MCF 10A (cell line): ENCODE data around the gene RAB27B. TPM values are rescaled to one million over a fixed set of nuclear protein-coding genes. Genes with fewer than 3 reads are reported as not detected.

ENCODE experiments used
- BruUV-seq: library from RNA; stranded (reverse); fragments of 400-500 nt; replicated peaks from 2 replicates; lab custom pipeline; 2021; lab: Mats Ljungman, UMichigan
- CTCF ChIA-PET: fragments of 300-600 bp; sonication (Branson Sonifier 250); formaldehyde crosslinking; extraction: SDS; loops from one replicate; lab custom pipeline; 2021; ENCODE audit warnings: antibody characterized with exemption, inconsistent platforms; lab: Yijun Ruan, JAX
- POLR2A ChIA-PET: fragments of 300-600, 350-650 bp; sonication (Branson Sonifier 250); formaldehyde crosslinking; extraction: SDS; loops from one replicate; lab custom pipeline; 2020; ENCODE audit warnings: antibody characterized with exemption, inconsistent platforms; lab: Yijun Ruan, JAX
- DNase-seq: peaks from one replicate; pipeline ENCODE4 v3.0.0-alpha.2; 2018; ENCODE audit not compliant: unreplicated experiment
- H3K27ac Mint-ChIP-seq: one replicate; pipeline ENCODE4 v1.8.0; 2022; ENCODE audit warnings: mild to moderate bottlenecking, low read depth, mixed read lengths; ENCODE audit not compliant: unreplicated experiment
- H3K27me3 Mint-ChIP-seq: one replicate; pipeline ENCODE4 v1.8.0; 2022; ENCODE audit warnings: mixed read lengths; ENCODE audit not compliant: insufficient read depth, unreplicated experiment
- H3K36me3 Mint-ChIP-seq: one replicate; pipeline ENCODE4 v1.8.0; 2022; ENCODE audit warnings: mild to moderate bottlenecking, moderate library complexity, mixed read lengths; ENCODE audit not compliant: insufficient read depth, unreplicated experiment
- H3K4me1 Mint-ChIP-seq: one replicate; pipeline ENCODE4 v1.8.0; 2022; ENCODE audit warnings: mixed read lengths; ENCODE audit not compliant: insufficient read depth, unreplicated experiment
- H3K4me3 Mint-ChIP-seq: one replicate; pipeline ENCODE4 v1.8.0; 2022; ENCODE audit warnings: mild to moderate bottlenecking, moderate library complexity, mixed read lengths; ENCODE audit not compliant: unreplicated experiment
- H3K9me3 Mint-ChIP-seq: one replicate; pipeline ENCODE4 v1.8.0; 2022; ENCODE audit warnings: mixed read lengths; ENCODE audit not compliant: unreplicated experiment
- intact Hi-C: fragments of 100-400 bp; cut with micrococcal nuclease; formaldehyde crosslinking; loops from 2 replicates; pipeline ENCODE4 v1.14.1; 2022
- total RNA-seq: library from RNA; stranded (reverse); gene quantifications from 2 replicates; pipeline ENCODE4 v1.2.3, GENCODE V29; 2022
- TF ChIP-seq, protein P1 (sequence below): fragments of 200-600 bp; IDR thresholded peaks from one replicate; pipeline ENCODE4 v1.8.0; 2022; ENCODE audit warnings: antibody characterized with exemption, mild to moderate bottlenecking; ENCODE audit not compliant: unreplicated experiment

RAB27B gene
- total RNA-seq, 1 experiment from 2014 or later = 32.2 TPM

DNA sequence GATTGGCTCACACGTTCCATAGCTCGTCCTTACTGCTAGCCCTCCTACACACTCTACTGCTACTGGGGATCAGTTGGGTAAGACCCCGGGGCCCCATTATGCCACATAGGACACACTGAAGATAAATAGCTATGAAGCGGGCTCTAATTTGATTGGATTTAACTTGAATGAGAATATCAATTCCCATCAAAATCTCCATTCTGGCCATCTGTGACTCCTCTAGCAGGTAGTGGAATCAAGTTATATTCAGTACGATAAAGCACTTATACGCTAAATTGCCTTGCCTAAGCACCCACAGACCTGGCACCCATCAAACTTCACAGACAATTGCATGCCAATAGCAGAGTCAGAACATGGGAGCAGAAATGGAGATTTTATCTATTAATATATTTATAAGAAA lies 91.1 kb downstream of the RAB27B start:
- CTCF ChIA-PET = no interaction called here
- no peak for DNase-seq
- POLR2A ChIA-PET = no interaction called here
- TF ChIP-seq, protein P1, sequence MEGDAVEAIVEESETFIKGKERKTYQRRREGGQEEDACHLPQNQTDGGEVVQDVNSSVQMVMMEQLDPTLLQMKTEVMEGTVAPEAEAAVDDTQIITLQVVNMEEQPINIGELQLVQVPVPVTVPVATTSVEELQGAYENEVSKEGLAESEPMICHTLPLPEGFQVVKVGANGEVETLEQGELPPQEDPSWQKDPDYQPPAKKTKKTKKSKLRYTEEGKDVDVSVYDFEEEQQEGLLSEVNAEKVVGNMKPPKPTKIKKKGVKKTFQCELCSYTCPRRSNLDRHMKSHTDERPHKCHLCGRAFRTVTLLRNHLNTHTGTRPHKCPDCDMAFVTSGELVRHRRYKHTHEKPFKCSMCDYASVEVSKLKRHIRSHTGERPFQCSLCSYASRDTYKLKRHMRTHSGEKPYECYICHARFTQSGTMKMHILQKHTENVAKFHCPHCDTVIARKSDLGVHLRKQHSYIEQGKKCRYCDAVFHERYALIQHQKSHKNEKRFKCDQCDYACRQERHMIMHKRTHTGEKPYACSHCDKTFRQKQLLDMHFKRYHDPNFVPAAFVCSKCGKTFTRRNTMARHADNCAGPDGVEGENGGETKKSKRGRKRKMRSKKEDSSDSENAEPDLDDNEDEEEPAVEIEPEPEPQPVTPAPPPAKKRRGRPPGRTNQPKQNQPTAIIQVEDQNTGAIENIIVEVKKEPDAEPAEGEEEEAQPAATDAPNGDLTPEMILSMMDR = no peak
- no TSS peak for BruUV-seq
- Mint-ChIP-seq H3K36me3 (peaks cover 5% of the 10 kb centered on the region), H3K9me3 (no peaks in the 10 kb centered on the region), H3K4me1 (no peaks in the 10 kb centered on the region), H3K27ac (no peak overlapping the region), H3K4me3 (no peak overlapping the region), H3K27me3 (no peaks in the 10 kb centered on the region)
- intact Hi-C loops = no loop called here

DNA sequence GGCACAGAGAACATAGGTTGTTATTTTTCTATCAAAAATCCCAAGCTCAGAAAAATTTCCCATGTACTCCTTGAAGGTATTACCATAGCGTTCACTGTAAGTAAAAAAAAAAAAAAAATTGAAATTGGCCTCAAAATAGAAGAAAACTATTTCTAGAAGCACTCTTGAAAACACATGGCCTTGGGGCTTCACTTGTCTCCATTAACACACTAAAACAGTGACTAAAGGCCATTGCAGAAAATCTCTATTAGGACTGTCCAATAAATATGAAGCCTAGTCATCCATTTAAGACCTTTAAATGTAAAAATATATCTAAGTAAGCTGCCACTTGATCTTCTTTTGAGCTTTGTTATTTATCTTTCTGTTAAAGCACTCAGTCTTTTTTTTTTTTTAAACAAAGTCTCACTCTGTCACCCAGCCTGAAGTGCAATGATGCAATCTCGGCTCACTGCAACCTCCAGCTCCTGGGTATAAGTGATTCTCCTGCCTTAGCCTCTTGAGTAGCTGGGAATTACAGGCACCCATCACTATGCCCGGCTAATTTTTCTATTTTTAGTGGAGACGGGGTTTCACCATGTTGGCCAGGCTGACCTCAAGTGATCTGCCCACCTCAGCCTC lies 95.2 kb downstream of the RAB27B start:
- intact Hi-C loops = no loop called here
- Mint-ChIP-seq H3K4me1 (peaks cover 6% of the 10 kb centered on the region), H3K36me3 (peaks cover 5% of the 10 kb centered on the region), H3K27ac (no peak overlapping the region), H3K27me3 (no peaks in the 10 kb centered on the region), H3K4me3 (no peak overlapping the region), H3K9me3 (no peaks in the 10 kb centered on the region)
- no TSS peak for BruUV-seq
- CTCF ChIA-PET = interaction anchor here (0.7 to 1.1 kb wide), 3 partner anchors 9 to 182 kb away, joined by 3 read pairs; no protein-coding TSS in a partner anchor
- DNase-seq = no peak
- POLR2A ChIA-PET = interaction anchor here (1.1 kb wide), 1 partner anchor 99 kb away, joined by 5 read pairs; no protein-coding TSS in a partner anchor
- TF ChIP-seq, protein P1 = no peak

DNA sequence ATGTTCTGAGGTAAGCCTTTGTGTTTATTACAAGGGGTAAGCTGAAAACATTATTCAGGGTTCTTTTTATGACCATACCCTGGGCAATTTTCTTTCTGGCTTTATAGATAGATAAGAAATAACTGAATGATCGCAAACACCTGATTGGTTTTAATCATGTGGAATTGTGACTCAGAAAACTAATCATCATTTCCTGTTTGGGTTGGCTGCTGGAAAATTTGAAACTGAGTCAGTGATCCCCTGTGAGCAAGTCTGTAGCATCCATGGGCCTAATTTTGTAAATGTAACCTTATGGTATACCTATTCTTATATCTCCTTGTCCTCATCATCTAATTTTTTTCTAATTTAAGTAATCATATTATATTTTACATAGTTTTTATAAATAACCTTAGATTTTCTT lies 96.7 kb downstream of the RAB27B start:
- TF ChIP-seq, protein P1 = no peak
- no peak overlapping the region for H3K4me3 Mint-ChIP-seq
- peak; percentile 9 for DNase-seq
- ChIA-PET POLR2A (no interaction called here), CTCF (interaction anchor here (0.7 kb wide), 1 partner anchor 159 kb away, joined by 3 read pairs; no protein-coding TSS in a partner anchor)
- no peaks in the 10 kb centered on the region for H3K9me3 Mint-ChIP-seq
- no TSS peak for BruUV-seq
- peaks cover 6% of the 10 kb centered on the region for H3K4me1 Mint-ChIP-seq
- H3K36me3 Mint-ChIP-seq = no peaks in the 10 kb centered on the region
- intact Hi-C loops = no loop called here
- H3K27ac Mint-ChIP-seq = no peak overlapping the region
- no peaks in the 10 kb centered on the region for H3K27me3 Mint-ChIP-seq

DNA sequence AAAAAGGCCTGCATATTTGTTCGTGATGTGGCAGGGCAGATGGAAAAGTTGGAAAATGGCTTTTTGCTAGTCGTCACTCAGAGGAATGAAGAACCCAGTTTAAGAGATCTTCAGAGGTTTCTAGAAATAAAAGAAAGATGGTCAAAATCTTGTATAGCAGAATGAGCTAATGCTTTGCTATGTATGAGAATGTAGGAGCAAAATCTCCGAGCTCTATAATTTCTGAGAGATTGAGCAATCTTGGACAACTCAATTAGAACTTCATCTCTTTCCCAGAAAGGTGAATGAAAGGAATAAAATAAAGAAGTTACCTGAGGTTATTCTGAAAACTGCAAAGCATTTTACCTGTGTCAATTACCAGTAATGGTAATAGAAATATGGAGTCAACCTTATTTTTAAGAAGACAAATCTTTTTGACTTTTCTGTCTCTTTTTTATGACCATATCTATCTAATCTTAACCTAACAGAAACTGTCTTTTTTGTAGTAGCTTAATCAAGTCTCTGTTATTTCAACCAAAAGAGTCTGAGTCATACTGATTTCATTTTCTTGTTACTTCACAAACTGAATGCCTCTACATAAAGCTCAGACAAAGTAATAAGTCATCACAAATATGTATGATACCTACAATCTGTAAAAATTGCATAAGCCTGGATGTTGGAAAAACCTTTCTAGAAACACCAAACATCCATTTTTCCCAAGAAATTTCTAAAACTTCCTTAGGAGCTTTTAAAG lies 98.5 kb downstream of the RAB27B start:
- ChIA-PET CTCF (interaction anchor here (0.8 to 1.1 kb wide), 2 partner anchors 17 to 482 kb away, joined by 3 to 4 read pairs; no protein-coding TSS in a partner anchor), POLR2A (interaction anchor here (0.8 kb wide), 1 partner anchor 17 kb away, joined by 3 read pairs; no protein-coding TSS in a partner anchor)
- TF ChIP-seq, protein P1 = no peak
- DNase-seq = peak; percentile 36
- no peaks in the 10 kb centered on the region for H3K9me3 Mint-ChIP-seq
- H3K4me3 Mint-ChIP-seq = no peak overlapping the region
- H3K27ac Mint-ChIP-seq = peak overlapping the region; percentile 35
- H3K36me3 Mint-ChIP-seq = no peaks in the 10 kb centered on the region
- no TSS peak for BruUV-seq
- intact Hi-C loops = no loop called here
- no peaks in the 10 kb centered on the region for H3K27me3 Mint-ChIP-seq
- peaks cover 6% of the 10 kb centered on the region for H3K4me1 Mint-ChIP-seq
